ENCODE data around the gene CLIC5.

Gene CLIC5
- 0 to 4.8 (median 0.06) reads per million in 17 experiments for total RNA-seq

GRCh38 chr6:46015119-46015968 is at the start of gene CLIC5:
CLIC5 (minus strand) TSS chr6:46015860; CDS start chr6:46015542, 318 bp downstream.
- peak in 3 of 4 experiments; percentile 14 to 55 (median 40) for DNase-seq

- DNase-seq: no peak
Observed at GRCh38 chr6:46062991-46063390, 47.3 kb upstream of the CLIC5 start.

GRCh38 chr6:46062312-46062711 is 46.7 kb upstream of the CLIC5 start:
- no peak for DNase-seq

- no peak for DNase-seq
Observed at GRCh38 chr6:46061497-46061896, 45.8 kb upstream of the CLIC5 start.

GRCh38 chr6:46059608-46060007 is 43.9 kb upstream of the CLIC5 start:
- peak; percentile 57 to 75 (median 66) for DNase-seq

GRCh38 chr6:46058951-46059350 is 43.3 kb upstream of the CLIC5 start:
- no peak for DNase-seq

GRCh38 chr6:46057792-46058191 is 42.1 kb upstream of the CLIC5 start:
- DNase-seq: no peak

GRCh38 chr6:46056906-46057529 is 41.4 kb upstream of the CLIC5 start:
- DNase-seq: peak in 2 of 4 experiments; percentile 10 to 16

- DNase-seq: no peak
Observed at GRCh38 chr6:46054516-46054915, 38.9 kb upstream of the CLIC5 start.

GRCh38 chr6:46053039-46053933 is 37.6 kb upstream of the CLIC5 start:
- DNase-seq: no peak

- no peak for DNase-seq
Observed at GRCh38 chr6:46052479-46052878, 36.8 kb upstream of the CLIC5 start.

GRCh38 chr6:46051962-46052361 is 36.3 kb upstream of the CLIC5 start:
- no peak for DNase-seq

- DNase-seq: no peak
Observed at GRCh38 chr6:46050845-46051405, 35.3 kb upstream of the CLIC5 start.

GRCh38 chr6:46048646-46049297 is 33.1 kb upstream of the CLIC5 start:
- no peak for DNase-seq

GRCh38 chr6:46046558-46047174 is 31.0 kb upstream of the CLIC5 start:
- DNase-seq: no peak

- peak; percentile 67 to 89 (median 83) for DNase-seq
Observed at GRCh38 chr6:46044881-46045617, 29.4 kb upstream of the CLIC5 start.

- peak; percentile 52 to 74 (median 69) for DNase-seq
Observed at GRCh38 chr6:46042355-46042999, 26.8 kb upstream of the CLIC5 start.

- no peak for DNase-seq
Observed at GRCh38 chr6:46040288-46040687, 24.6 kb upstream of the CLIC5 start.

GRCh38 chr6:46039646-46040045 is 24.0 kb upstream of the CLIC5 start:
- DNase-seq: no peak

GRCh38 chr6:46036911-46037310 is 21.3 kb upstream of the CLIC5 start:
- no peak for DNase-seq

All from suppressor macrophage (primary cell).